ENCODE results near the gene CEP112.
"Not testable (repeated sequence)": the region's sequence is repeated elsewhere in the genome, so short reads cannot be mapped to it uniquely, and the experiment has no call there.

CEP112 gene

GRCh38 chr17:65759532-65759931 is 432.4 kb downstream of the CEP112 start:
- DNase-seq = no peak

GRCh38 chr17:65756760-65757159 is 435.2 kb downstream of the CEP112 start:
- DNase-seq = no peak

- no peak for DNase-seq
Measured at GRCh38 chr17:65755799-65756198, 436.1 kb downstream of the CEP112 start.

GRCh38 chr17:65754630-65755029 is 437.3 kb downstream of the CEP112 start:
- no peak for DNase-seq

GRCh38 chr17:65754081-65754480 is 437.9 kb downstream of the CEP112 start:
- DNase-seq = no peak

GRCh38 chr17:65753348-65753747 is 438.6 kb downstream of the CEP112 start:
- no peak for DNase-seq

- DNase-seq = no peak
Measured at GRCh38 chr17:65751263-65751662, 440.7 kb downstream of the CEP112 start.

GRCh38 chr17:65750631-65751115 is 441.3 kb downstream of the CEP112 start:
- DNase-seq = no peak

GRCh38 chr17:65750166-65750565 is 441.8 kb downstream of the CEP112 start:
- DNase-seq = no peak

- DNase-seq = no peak
Measured at GRCh38 chr17:65749479-65749878, 442.5 kb downstream of the CEP112 start.

GRCh38 chr17:65745241-65745640 is 446.7 kb downstream of the CEP112 start:
- DNase-seq = no peak

GRCh38 chr17:65743308-65743655 is 448.7 kb downstream of the CEP112 start:
- DNase-seq = no peak

- no peak for DNase-seq
Measured at GRCh38 chr17:65742403-65743307, 449.3 kb downstream of the CEP112 start.

GRCh38 chr17:65741710-65742109 is 450.2 kb downstream of the CEP112 start:
- DNase-seq = no peak

GRCh38 chr17:65739034-65739433 is 452.9 kb downstream of the CEP112 start:
- DNase-seq = no peak

GRCh38 chr17:65737451-65737850 is 454.5 kb downstream of the CEP112 start:
- DNase-seq = no peak

GRCh38 chr17:65733314-65733713 is 458.6 kb downstream of the CEP112 start:
- no peak for DNase-seq

GRCh38 chr17:65732667-65733066 is 459.3 kb downstream of the CEP112 start:
- DNase-seq = not testable (repeated sequence)

- DNase-seq = no peak
Measured at GRCh38 chr17:65730711-65731169, 461.2 kb downstream of the CEP112 start.

GRCh38 chr17:65729207-65729606 is 462.7 kb downstream of the CEP112 start:
- DNase-seq = no peak

- DNase-seq = no peak
Measured at GRCh38 chr17:65727832-65728231, 464.1 kb downstream of the CEP112 start.

- DNase-seq = no peak
Measured at GRCh38 chr17:65727246-65727645, 464.7 kb downstream of the CEP112 start.

GRCh38 chr17:65723431-65724151 is 468.3 kb downstream of the CEP112 start:
- DNase-seq = no peak

GRCh38 chr17:65718601-65719000 is 473.3 kb downstream of the CEP112 start:
- no peak for DNase-seq

Measured in midbrain (tissue), 1 donor.